ENCODE results near the gene KDM4C.

Gene KDM4C

GRCh38 chr9:6969805-6970204, 212.0 kb downstream of the KDM4C start:
- TF ChIP-seq TEAD4 (IDR thresholded peaks at IDR 0.05) = no peak
- no peak for TF ChIP-seq MAX (IDR thresholded peaks at IDR 0.05)
- TF ChIP-seq CEBPB (IDR thresholded peaks at IDR 0.05) = no peak
- no peak for TF ChIP-seq USF1 (IDR thresholded peaks at IDR 0.05)
- TF ChIP-seq NFIC (IDR thresholded peaks at IDR 0.05) = no peak
- TF ChIP-seq TCF12 (IDR thresholded peaks at IDR 0.05; ENCODE audit: low read depth) = no peak
- no peak for TF ChIP-seq CREB1 (IDR thresholded peaks at IDR 0.05; ENCODE audit: low read depth)
- no peak for TF ChIP-seq EP300 (IDR thresholded peaks at IDR 0.05; ENCODE audit: borderline replicate concordance)
- TF ChIP-seq REST (IDR thresholded peaks at IDR 0.05; ENCODE audit: low read depth) = no peak
- no peak for TF ChIP-seq EGR1 (IDR thresholded peaks at IDR 0.05)
- no peak for TF ChIP-seq YY1 (IDR thresholded peaks at IDR 0.05; ENCODE audit: low read depth)
- no peak for TF ChIP-seq TAF1 (IDR thresholded peaks at IDR 0.05; ENCODE audit: low read depth)
- no peak for TF ChIP-seq FOXM1 (IDR thresholded peaks at IDR 0.05; ENCODE audit: borderline replicate concordance, low read depth)
- TF ChIP-seq RAD21 (IDR thresholded peaks at IDR 0.05; ENCODE audit: low read depth) = no peak

GRCh38 chr9:6973089-6973488, 215.3 kb downstream of the KDM4C start:
- no peak for TF ChIP-seq REST (IDR thresholded peaks at IDR 0.05; ENCODE audit: low read depth)
- TF ChIP-seq ZBTB7A (IDR thresholded peaks at IDR 0.05; ENCODE audit: low read depth) = no peak
- no peak for TF ChIP-seq EGR1 (IDR thresholded peaks at IDR 0.05)
- no peak for TF ChIP-seq YY1 (IDR thresholded peaks at IDR 0.05; ENCODE audit: low read depth)
- TF ChIP-seq NFIC (IDR thresholded peaks at IDR 0.05) = no peak
- TF ChIP-seq FOXM1 (IDR thresholded peaks at IDR 0.05; ENCODE audit: borderline replicate concordance, low read depth) = no peak
- no peak for TF ChIP-seq TEAD4 (IDR thresholded peaks at IDR 0.05)

GRCh38 chr9:6973762-6974161, 216.0 kb downstream of the KDM4C start:
- TF ChIP-seq MAX (IDR thresholded peaks at IDR 0.05) (no peak), FOXM1 (IDR thresholded peaks at IDR 0.05; ENCODE audit: borderline replicate concordance, low read depth) (no peak), EGR1 (IDR thresholded peaks at IDR 0.05) (no peak), ZBTB7A (IDR thresholded peaks at IDR 0.05; ENCODE audit: low read depth) (no peak), CREB1 (IDR thresholded peaks at IDR 0.05; ENCODE audit: low read depth) (no peak), USF1 (IDR thresholded peaks at IDR 0.05) (no peak), RAD21 (IDR thresholded peaks at IDR 0.05; ENCODE audit: low read depth) (no peak)

GRCh38 chr9:6975198-6975597, 217.4 kb downstream of the KDM4C start:
- TF ChIP-seq YY1 (IDR thresholded peaks at IDR 0.05; ENCODE audit: low read depth) = no peak
- no peak for TF ChIP-seq MAX (IDR thresholded peaks at IDR 0.05)
- no peak for TF ChIP-seq REST (IDR thresholded peaks at IDR 0.05; ENCODE audit: low read depth)
- TF ChIP-seq TCF12 (IDR thresholded peaks at IDR 0.05; ENCODE audit: low read depth) = no peak
- TF ChIP-seq RAD21 (IDR thresholded peaks at IDR 0.05; ENCODE audit: low read depth) = no peak
- TF ChIP-seq CEBPB (IDR thresholded peaks at IDR 0.05) = no peak
- no peak for TF ChIP-seq EGR1 (IDR thresholded peaks at IDR 0.05)
- no peak for TF ChIP-seq FOXM1 (IDR thresholded peaks at IDR 0.05; ENCODE audit: borderline replicate concordance, low read depth)
- TF ChIP-seq TAF1 (IDR thresholded peaks at IDR 0.05; ENCODE audit: low read depth) = no peak
- TF ChIP-seq CREB1 (IDR thresholded peaks at IDR 0.05; ENCODE audit: low read depth) = no peak
- no peak for TF ChIP-seq USF1 (IDR thresholded peaks at IDR 0.05)
- TF ChIP-seq EP300 (IDR thresholded peaks at IDR 0.05; ENCODE audit: borderline replicate concordance) = no peak
